Measurements from ENCODE around the gene USO1.
"Not testable (repeated sequence)": the region's sequence is repeated elsewhere in the genome, so short reads cannot be mapped to it uniquely, and the experiment has no call there.

The USO1 gene

GRCh38 chr4:75724066-75724866 lies at the start of gene USO1:
Gene USO1 (plus strand): TSS chr4:75724577. CDS start chr4:75724820, 243 bp downstream.
- peak; percentile 99 for DNase-seq

DNA sequence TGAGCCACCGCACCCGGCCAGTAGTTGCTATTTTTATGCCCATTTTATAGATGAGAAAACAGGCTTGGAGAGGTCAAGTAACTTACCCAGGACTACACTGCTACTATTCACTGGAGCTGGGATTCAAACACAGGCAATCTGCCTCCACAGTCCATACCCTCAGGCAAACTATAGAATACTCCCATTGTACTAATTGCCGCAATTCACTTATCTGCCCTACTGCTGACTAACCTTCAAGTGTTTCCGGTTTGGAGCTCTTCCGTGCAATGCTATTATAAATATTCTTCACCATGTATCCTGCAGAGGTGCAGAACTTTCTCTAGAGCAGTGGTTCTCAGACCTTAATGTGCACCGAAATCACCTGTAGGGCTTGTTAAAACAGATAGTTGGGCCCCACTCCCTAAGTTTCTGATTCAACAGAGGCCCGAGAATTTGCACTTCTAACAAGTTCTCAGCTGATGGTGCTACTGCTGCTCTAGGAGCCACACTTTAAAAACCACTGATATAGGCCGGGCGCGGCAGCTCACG lies 49.3 kb upstream of the USO1 start:
- no peak for DNase-seq

GRCh38 chr4:75678473-75678872 lies 45.9 kb upstream of the USO1 start:
- no peak for DNase-seq

DNA sequence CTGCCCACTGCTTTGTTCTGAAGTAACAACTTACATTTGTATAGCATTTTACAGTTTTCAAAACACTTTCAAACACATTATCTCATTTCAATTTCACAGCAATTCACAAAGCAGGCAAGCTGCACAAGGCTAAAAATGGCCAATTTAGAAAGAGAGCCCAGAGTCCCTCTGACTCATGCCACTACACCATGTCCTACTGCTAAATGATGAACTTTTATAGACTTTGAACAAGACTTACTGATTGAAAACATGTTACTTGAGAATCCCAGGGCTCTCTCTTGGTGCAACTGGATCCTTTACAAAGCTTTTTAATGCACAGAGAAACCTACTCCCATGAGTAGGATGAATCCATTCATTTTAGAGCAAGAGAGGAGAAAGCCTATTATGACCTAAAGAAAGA lies 45.4 kb upstream of the USO1 start:
- DNase-seq: no peak

DNA sequence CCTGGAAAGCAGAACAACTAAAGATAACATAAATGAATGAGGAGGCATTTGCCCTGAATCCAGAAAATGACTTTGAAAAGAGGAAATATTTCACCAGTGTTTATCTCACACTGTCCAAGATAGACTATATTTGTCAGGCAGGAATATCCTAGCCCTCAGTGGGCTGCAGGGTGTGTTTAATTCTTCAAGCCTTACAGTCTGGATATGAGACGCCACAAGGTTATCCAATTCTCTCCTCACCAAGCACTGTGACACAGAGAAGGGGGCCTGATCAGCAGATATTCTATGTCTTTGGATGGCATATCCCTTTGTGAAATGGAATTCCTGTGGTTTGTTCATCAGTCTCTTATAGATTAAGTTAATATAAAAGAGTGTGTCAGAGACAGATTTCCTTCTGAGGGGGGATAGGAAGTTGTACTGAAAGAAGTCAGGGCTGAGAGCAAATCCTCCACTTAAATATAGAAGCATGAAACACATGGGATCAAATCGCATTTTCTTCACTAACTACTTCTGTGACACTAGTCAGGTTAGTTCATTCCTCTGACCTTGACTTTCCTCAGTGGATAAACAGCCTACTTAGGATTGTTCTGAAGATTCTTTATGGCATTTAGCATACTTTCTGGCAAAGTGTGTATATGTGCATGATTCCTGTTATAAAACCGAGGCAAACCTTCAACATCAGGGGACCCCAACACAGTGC lies 44.4 kb upstream of the USO1 start:
- no peak for DNase-seq

DNA sequence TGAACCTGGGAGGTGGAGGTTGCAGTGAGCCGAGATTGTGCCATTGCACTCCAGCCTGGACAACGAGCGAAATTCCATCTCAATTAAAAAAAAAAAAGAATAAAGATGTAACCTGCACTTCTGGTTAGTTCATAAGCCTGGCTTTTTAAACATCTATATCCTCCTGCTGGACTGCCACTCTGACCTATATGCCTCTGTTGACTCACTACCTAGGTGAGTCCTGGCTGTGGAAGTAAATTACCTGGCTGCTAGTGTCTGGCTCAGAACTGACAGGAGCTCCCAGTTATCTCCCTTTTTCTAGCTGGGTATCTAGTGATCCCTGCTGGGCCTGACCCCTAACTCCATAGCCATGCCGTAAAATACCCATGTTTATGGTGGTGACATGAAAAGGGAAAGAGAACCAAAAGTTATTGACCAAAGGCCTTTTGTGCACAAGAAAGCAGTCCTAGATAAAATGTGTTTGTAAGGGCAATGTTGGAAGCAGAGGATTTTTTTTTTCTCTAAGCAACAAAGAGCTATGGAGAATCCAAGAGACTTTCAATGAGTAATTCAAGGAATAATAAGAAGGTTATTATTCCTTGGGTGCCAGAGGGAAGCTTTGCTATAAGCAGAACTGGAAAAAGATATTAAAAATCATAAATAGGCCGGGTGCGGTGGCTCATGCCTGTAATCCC lies 40.8 kb upstream of the USO1 start:
- DNase-seq: no peak

DNA sequence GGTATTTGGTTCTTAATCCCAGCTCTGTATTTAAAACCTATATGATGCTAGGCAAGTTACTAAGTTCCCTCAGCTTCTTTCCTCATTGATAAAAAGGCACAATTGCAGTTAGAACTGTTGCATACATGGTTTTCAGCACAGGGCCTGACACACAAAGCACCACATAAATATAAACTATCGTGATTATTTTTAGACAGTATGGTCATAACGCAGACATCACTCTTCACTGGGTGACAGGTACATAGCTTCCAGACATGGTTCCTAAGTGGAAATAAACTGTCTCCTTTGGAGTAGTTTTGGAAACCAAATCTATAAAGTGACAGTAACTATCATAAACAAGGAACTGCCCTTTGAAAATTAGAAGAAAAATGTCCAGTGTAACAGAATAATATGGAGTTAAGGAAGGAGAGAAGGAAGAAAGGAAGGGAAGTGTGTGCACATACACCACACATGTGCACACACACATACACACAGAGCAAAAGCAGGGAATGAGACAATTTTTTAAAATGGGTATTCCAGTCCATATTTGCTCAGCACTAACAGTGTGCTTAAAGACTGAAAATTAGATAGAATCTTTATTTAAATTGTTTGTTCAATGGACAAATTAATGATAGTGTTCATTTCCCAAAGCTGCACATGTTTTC lies 38.7 kb upstream of the USO1 start:
- DNase-seq: no peak

GRCh38 chr4:75686346-75686745 lies 38.0 kb upstream of the USO1 start:
- DNase-seq: no peak

DNA sequence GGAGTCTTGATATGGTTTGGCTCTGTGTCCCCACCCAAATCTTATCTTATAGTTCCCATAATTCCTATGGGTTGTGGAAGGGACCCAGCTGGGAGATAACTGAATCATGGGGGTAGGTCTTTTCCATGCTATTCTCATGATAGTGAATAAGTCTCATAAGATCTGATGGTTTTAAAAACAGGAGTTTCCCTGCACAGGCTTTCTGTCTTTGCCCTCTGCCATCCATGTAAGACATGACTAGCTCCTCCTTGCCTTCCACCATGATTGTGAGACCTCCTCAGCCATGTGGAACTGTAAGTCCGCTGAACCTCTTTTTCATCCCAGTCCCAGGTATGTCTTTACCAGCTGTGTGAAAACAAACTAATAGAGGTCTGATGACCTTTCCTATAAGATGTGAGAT lies 37.3 kb upstream of the USO1 start:
- DNase-seq: not testable (repeated sequence)

GRCh38 chr4:75692066-75692465 lies 32.3 kb upstream of the USO1 start:
- DNase-seq: not testable (repeated sequence)

DNA sequence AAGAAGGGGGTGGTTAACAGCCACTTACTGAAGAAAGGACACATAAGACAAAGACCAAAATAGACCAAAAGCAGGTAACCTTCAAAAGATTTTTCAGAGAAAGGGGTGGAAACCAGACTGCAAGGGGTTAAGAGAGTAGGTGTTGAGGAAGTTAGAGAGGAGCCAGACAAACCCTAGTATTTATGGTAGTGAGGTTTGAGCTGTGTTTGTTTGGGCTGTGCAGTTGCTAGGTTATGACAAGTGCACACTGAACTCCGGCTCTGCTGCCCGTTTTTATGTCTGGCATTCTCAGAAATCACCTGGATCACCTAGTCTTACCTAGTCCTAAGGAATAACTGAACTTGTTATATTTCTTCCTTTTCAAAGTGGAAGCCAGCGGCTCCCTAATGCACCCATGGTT lies 28.3 kb upstream of the USO1 start:
- no peak for DNase-seq

DNA sequence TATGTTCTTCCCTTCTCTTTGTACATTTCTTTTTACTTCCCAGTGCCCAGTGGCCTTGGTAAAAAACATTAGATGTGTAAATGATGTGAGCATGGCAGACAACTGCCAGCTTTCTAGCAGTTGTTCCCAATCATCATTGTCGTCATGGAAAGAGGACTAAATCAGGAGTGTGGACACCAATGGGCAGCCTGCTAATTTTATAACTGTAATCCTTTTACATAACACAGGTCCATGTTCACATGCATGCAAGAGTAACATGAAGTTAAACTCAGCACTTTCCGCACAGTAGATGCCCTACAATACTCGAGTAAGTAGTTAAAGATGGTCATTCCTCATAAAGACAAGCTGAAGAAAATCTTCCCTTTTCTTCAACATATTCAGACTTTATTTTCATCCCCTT lies 27.8 kb upstream of the USO1 start:
- DNase-seq: no peak

- DNase-seq: no peak
Observed at GRCh38 chr4:75698162-75698962, 26.0 kb upstream of the USO1 start.

GRCh38 chr4:75698963-75699228 lies 25.5 kb upstream of the USO1 start:
- no peak for DNase-seq

DNA sequence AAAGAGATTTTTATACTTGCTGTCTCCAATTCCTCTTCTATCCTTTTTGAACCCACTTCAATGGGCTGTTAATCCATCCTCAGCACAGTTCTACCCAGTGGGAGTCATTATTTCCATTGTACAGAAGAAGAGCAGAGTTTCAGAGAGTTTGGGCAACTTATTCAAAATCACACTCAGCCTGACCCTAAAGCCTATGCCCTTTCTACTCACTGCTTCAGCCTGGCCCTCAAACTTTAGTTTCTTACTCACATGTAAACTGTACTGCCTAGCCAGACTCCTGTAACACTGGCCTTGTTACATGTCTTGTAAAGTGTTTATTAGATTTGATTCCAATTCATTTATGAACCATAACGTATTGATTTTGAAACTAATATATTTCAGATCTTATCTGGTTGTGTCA lies 25.1 kb upstream of the USO1 start:
- DNase-seq: no peak

DNA sequence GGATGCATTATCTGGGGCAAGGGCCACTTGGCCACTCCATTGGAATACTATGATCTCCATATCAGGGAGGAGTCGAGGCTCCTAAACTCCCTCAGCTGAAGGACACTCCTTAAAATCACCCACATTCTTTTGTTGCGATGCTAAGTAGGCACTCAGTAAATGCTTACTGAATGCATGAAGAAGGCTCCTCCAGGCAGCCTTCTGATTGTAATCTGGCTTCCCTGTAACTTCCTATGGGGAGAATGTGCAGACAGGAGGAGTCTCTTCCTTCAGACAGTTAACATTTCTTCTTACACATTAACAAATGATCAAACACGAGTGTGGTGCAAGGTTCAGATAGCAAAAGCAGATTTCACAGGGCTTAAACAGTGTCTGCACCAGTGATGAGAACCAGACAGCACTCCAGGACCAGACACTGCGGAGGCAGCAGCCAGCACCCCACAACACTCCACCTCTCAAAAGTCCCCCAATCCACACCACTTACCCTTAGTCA lies 21.4 kb upstream of the USO1 start:
- DNase-seq: no peak

GRCh38 chr4:75705198-75705977 lies 19.0 kb upstream of the USO1 start:
- DNase-seq: no peak

DNA sequence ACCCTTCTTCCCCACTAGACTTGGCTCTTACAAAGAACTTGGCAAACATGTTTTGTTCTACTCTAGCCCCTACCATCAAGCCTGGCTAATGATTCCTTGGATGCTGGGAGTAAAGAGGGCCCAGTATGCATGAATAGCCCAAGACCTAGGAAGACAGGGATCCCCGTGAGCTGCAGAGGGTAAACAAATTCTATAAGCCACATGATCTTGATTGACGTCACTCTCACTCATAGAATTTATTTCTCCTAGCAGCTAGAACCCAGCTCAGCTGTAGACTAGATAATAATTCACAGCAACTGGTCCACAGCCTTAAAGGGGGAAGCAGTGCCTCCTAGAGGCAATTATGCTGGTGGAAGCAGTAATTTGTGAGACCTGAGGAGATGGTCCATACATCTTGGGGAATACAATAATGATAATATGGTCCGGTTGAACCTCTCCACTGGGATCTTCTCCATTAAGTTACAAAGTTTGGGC lies 16.1 kb upstream of the USO1 start:
- DNase-seq: no peak

- no peak for DNase-seq
Observed at GRCh38 chr4:75710246-75710645, 14.1 kb upstream of the USO1 start.

GRCh38 chr4:75714011-75714410 lies 10.4 kb upstream of the USO1 start:
- no peak for DNase-seq

DNA sequence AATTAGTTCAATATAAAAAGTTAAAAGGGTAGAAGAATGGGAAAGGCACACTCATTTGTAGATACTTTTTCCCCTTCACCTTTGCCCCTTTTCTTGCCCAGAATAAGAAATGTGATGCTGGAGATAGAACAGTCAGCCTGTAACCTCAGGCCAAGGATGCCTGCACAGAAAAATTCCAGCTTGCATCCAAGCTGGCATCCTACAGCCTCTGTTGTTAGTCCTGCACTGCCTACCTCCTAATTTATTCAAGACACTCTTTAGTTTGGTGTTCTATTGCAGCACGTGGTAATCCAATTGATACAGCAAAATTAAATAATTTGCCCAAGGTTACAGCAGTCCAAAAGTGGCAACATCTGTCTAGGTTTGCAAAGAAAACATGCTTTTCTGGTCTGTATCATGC lies 9.7 kb upstream of the USO1 start:
- DNase-seq: no peak

Data from activated CD4-positive, CD25-positive, alpha-beta regulatory T cell treated with anti-CD3 and anti-CD28 coated beads, Interleukin-2, amount 50 U/mL, for 72 hours (primary cell).